CD4-positive, alpha-beta T cell (primary cell): ENCODE data around the gene CATSPERZ. TPM values are rescaled to one million over a fixed set of nuclear protein-coding genes. Genes with fewer than 3 reads are reported as not detected.

Source experiments
- ATAC-seq: fragments of 200-7000 bp; cut with Tn5 transposase; one replicate; pipeline ENCODE4 v1.10.0; 2022; ENCODE audit warnings: mild to moderate bottlenecking; ENCODE audit not compliant: poor library complexity
- CTCF ChIA-PET: fragments of 350-600 bp; sonication (Branson Sonifier 250); formaldehyde crosslinking; loops from one replicate; lab custom pipeline; 2021; ENCODE audit warnings: antibody characterized with exemption, inconsistent platforms; lab: Charles Lee
- POLR2A ChIA-PET: fragments of 350-600 bp; sonication (Branson Sonifier 250); formaldehyde crosslinking; loops from one replicate; lab custom pipeline; 2021; ENCODE audit warnings: antibody characterized with exemption, inconsistent platforms; lab: Charles Lee
- DNase-seq, 14 experiments: peaks; one replicate each; pipeline ENCODE4 v3.0.0-alpha.2; 2013 to 2020; ENCODE audit warnings: mixed read lengths in 2 of 14
- H3K27ac ChIP-seq, 2 donors: one replicate each; pipeline versions ENCODE4 v1.5.1 to v1.7.0; 2013; ENCODE audit warnings: low read length in 2 of 2, low read depth in 1 of 2, mild to moderate bottlenecking in 1 of 2
- H3K27me3 ChIP-seq, 2 experiments: 1 replicate in 1 of 2; 2 replicates in 1 of 2; pipeline versions ENCODE4 v1.6.1 to v1.7.0; 2013; ENCODE audit warnings: low read length in 2 of 2, control low read depth in 1 of 2, mild to moderate bottlenecking in 1 of 2, moderate library complexity in 1 of 2; ENCODE audit not compliant: insufficient read depth in 2 of 2, control insufficient read depth in 1 of 2
- H3K36me3 ChIP-seq: one replicate; pipeline ENCODE4 v1.6.1; 2013; ENCODE audit warnings: low read length, control low read depth; ENCODE audit not compliant: insufficient read depth
- H3K4me1 ChIP-seq: one replicate; pipeline ENCODE4 v1.6.1; 2013; ENCODE audit warnings: low read length, control low read depth; ENCODE audit not compliant: insufficient read depth
- H3K4me3 ChIP-seq: one replicate; pipeline ENCODE4 v1.5.1; 2013; ENCODE audit warnings: mild to moderate bottlenecking, low read length, moderate library complexity
- H3K9me3 ChIP-seq, 2 experiments: 1 replicate in 1 of 2; 2 replicates in 1 of 2; pipeline versions ENCODE4 v1.6.1 to v1.7.0; 2013; ENCODE audit warnings: low read length in 2 of 2, mild to moderate bottlenecking in 2 of 2, control low read depth in 1 of 2, moderate library complexity in 1 of 2; ENCODE audit not compliant: control insufficient read depth in 1 of 2, insufficient read depth in 1 of 2
- H3K27ac Mint-ChIP-seq: one replicate; pipeline ENCODE4 v1.8.0; 2020; ENCODE audit warnings: mixed read lengths
- H3K27me3 Mint-ChIP-seq: one replicate; pipeline ENCODE4 v1.8.0; 2021; ENCODE audit warnings: mixed read lengths
- H3K36me3 Mint-ChIP-seq: one replicate; pipeline ENCODE4 v1.8.0; 2021; ENCODE audit warnings: low read depth, mixed read lengths
- H3K4me1 Mint-ChIP-seq: one replicate; pipeline ENCODE4 v1.8.0; 2021; ENCODE audit warnings: low read depth, mixed read lengths
- H3K4me3 Mint-ChIP-seq: one replicate; pipeline ENCODE4 v1.8.0; 2020; ENCODE audit warnings: mild to moderate bottlenecking, mixed read lengths
- H3K9me3 Mint-ChIP-seq: one replicate; pipeline ENCODE4 v1.8.0; 2020; ENCODE audit warnings: mixed read lengths
- CTCF ChIP-seq: fragments of 200-600 bp; IDR thresholded peaks from one replicate; pipeline ENCODE4 v1.8.0; 2022; ENCODE audit warnings: antibody characterized with exemption, mild to moderate bottlenecking
- intact Hi-C, 2 experiments: fragments of 100-400 bp; cut with DNase I in 1 of 2; cut with micrococcal nuclease in 1 of 2; formaldehyde crosslinking; loops; one replicate each; pipeline versions ENCODE4 v1.15.1 to v1.9.0; 2023 to 2025; cut with DNase I, micrococcal nuclease
- total RNA-seq, 174 experiments: library from RNA in 2 of 174; stranded (reverse) in 2 of 174; gene quantifications; one replicate each; pipeline ENCODE4 v1.2.3 and lab custom pipeline; 2021 to 2026

The CATSPERZ gene
- total RNA-seq, 2 experiments from 2014 or later: not detected

- no peak for TF ChIP-seq CTCF
- Mint-ChIP-seq H3K27ac (no peak overlapping the region), H3K9me3 (no peaks in the 10 kb centered on the region), H3K36me3 (peaks cover 6% of the 10 kb centered on the region), H3K27me3 (no peaks in the 10 kb centered on the region), H3K4me1 (peaks cover 15% of the 10 kb centered on the region), H3K4me3 (peak overlapping the region; percentile 45)
- Histone ChIP-seq H3K4me3 (no peak overlapping the region), H3K27me3 (no peaks in the 10 kb centered on the region), H3K9me3 (no peaks in the 10 kb centered on the region), H3K4me1 (peaks cover 31% of the 10 kb centered on the region), H3K27ac (no peak overlapping the region), H3K36me3 (peaks cover 4% of the 10 kb centered on the region)
- CTCF ChIA-PET: interaction anchor here (4.7 kb wide), 1 partner anchor 48 kb away, joined by 56 read pairs; the partner anchor contains the start of gene FERMT3
- intact Hi-C loops: loop anchor here in 1 of 2 experiments (5.0 to 10.0 kb wide), 2 partner anchors 66 to 402 kb away; partner anchors contain the start of gene STIP1
- DNase-seq: no peak
- POLR2A ChIA-PET: no interaction called here
- ATAC-seq: no peak
Measured at GRCh38 chr11:64253043-64253442, 47.1 kb upstream of the CATSPERZ start.

- ChIA-PET POLR2A (no interaction called here), CTCF (interaction anchor here (0.6 kb wide), 1 partner anchor 51 kb away, joined by 3 read pairs; no protein-coding TSS in a partner anchor)
- Mint-ChIP-seq H3K27me3 (no peaks in the 10 kb centered on the region), H3K9me3 (no peaks in the 10 kb centered on the region), H3K4me1 (peaks cover 12% of the 10 kb centered on the region), H3K27ac (no peak overlapping the region), H3K4me3 (peak overlapping the region; percentile 45), H3K36me3 (peaks cover 7% of the 10 kb centered on the region)
- peaks cover 7% of the 10 kb centered on the region for H3K36me3 ChIP-seq
- no peaks in the 10 kb centered on the region for H3K9me3 ChIP-seq
- H3K27ac ChIP-seq: no peak overlapping the region
- ATAC-seq (no peak), DNase-seq (no peak)
- intact Hi-C loops: loop anchor here in 1 of 2 experiments (5.0 to 10.0 kb wide), 2 partner anchors 66 to 401 kb away; partner anchors contain the start of gene STIP1
- peaks cover 31% of the 10 kb centered on the region for H3K4me1 ChIP-seq
- no peak overlapping the region for H3K4me3 ChIP-seq
- TF ChIP-seq CTCF: no peak
- no peaks in the 10 kb centered on the region for H3K27me3 ChIP-seq
Measured at GRCh38 chr11:64253481-64253880, 46.7 kb upstream of the CATSPERZ start.

- ATAC-seq: no peak
- Mint-ChIP-seq H3K27ac (no peak overlapping the region), H3K9me3 (no peaks in the 10 kb centered on the region), H3K36me3 (peaks cover 8% of the 10 kb centered on the region), H3K4me1 (peaks cover 12% of the 10 kb centered on the region), H3K27me3 (no peaks in the 10 kb centered on the region), H3K4me3 (no peak overlapping the region)
- intact Hi-C loops: loop anchor here in 1 of 2 experiments (5.0 to 10.0 kb wide), 2 partner anchors 67 to 400 kb away; partner anchors contain the start of gene STIP1
- Histone ChIP-seq H3K9me3 (no peaks in the 10 kb centered on the region), H3K27me3 (no peaks in the 10 kb centered on the region), H3K4me3 (no peak overlapping the region), H3K27ac (no peak overlapping the region), H3K4me1 (peaks cover 33% of the 10 kb centered on the region), H3K36me3 (peaks cover 16% of the 10 kb centered on the region)
- ChIA-PET CTCF (interaction anchor here (0.6 to 0.9 kb wide), 2 partner anchors 17 to 50 kb away, joined by 3 read pairs; no protein-coding TSS in a partner anchor), POLR2A (no interaction called here)
- DNase-seq: no peak
- no peak for TF ChIP-seq CTCF
Measured at GRCh38 chr11:64254326-64254725, 45.8 kb upstream of the CATSPERZ start.
